PC-3 (cell line): ENCODE data around the gene TANGO2. TPM values are rescaled to one million over a fixed set of nuclear protein-coding genes. Genes with fewer than 3 reads are reported as not detected.

Experiments used
- ATAC-seq: fragments of 200-7000 bp; cut with Tn5 transposase; 2 replicates; pipeline ENCODE4 v1.9.1; 2020; ENCODE audit warnings: mild to moderate bottlenecking, moderate library complexity
- BruUV-seq: library from RNA; stranded (reverse); fragments of 400-500 nt; replicated peaks from 2 replicates; lab custom pipeline; 2021; lab: Mats Ljungman, UMichigan
- CTCF ChIA-PET: fragments of 300-600 bp; sonication (Branson Sonifier 250); formaldehyde crosslinking; loops from one replicate; lab custom pipeline; 2022; ENCODE audit warnings: antibody characterized with exemption; lab: Charles Lee
- POLR2A ChIA-PET: fragments of 300-600 bp; sonication (Branson Sonifier 250); formaldehyde crosslinking; loops from one replicate; lab custom pipeline; 2022; ENCODE audit warnings: antibody characterized with exemption; ENCODE audit not compliant: unreplicated experiment; lab: Charles Lee
- DNase-seq: peaks from one replicate; pipeline ENCODE4 v3.0.0-alpha.2; 2015
- H2AFZ ChIP-seq: fragments of 300-600 bp; sonication (generic); 2 replicates; pipeline ENCODE4 v1.6.0; 2016; ENCODE audit warnings: antibody characterized with exemption, low read length
- H3F3A ChIP-seq: fragments of 300-600 bp; sonication (generic); one replicate; pipeline ENCODE4 v1.6.0; 2017; ENCODE audit warnings: antibody characterized with exemption, low read length, control low read depth, mild to moderate bottlenecking; ENCODE audit not compliant: unreplicated experiment
- H3K27ac ChIP-seq: fragments of 300-600 bp; sonication (generic); 2 replicates; pipeline ENCODE4 v1.5.1; 2016; ENCODE audit warnings: mild to moderate bottlenecking, low read length
- H3K27me3 ChIP-seq: fragments of 300-600 bp; sonication (generic); 2 replicates; pipeline ENCODE4 v1.6.1; 2016; ENCODE audit warnings: low read length, mixed read lengths
- H3K36me3 ChIP-seq: fragments of 300-600 bp; sonication (generic); 2 replicates; pipeline ENCODE4 v1.6.1; 2016; ENCODE audit warnings: low read depth, mixed run types, low read length, mixed read lengths
- H3K4me1 ChIP-seq: fragments of 300-600 bp; sonication (generic); 2 replicates; pipeline ENCODE4 v1.5.1; 2016; ENCODE audit warnings: low read length; ENCODE audit not compliant: insufficient read depth
- H3K4me2 ChIP-seq: fragments of 300-600 bp; sonication (generic); 2 replicates; pipeline ENCODE4 v1.6.0; 2016; ENCODE audit warnings: low read length
- H3K4me3 ChIP-seq: fragments of 300-600 bp; sonication (generic); 2 replicates; pipeline ENCODE4 v1.5.1; 2016; ENCODE audit warnings: mild to moderate bottlenecking, low read length, mixed read lengths
- H3K79me2 ChIP-seq: fragments of 300-600 bp; sonication (generic); 2 replicates; pipeline ENCODE4 v1.6.1; 2017; ENCODE audit warnings: low read length, mixed read lengths
- H3K9ac ChIP-seq: fragments of 300-600 bp; sonication (generic); 2 replicates; pipeline ENCODE4 v1.6.0; 2016; ENCODE audit warnings: mild to moderate bottlenecking, low read length
- H3K9me2 ChIP-seq: fragments of 300-600 bp; sonication (generic); replicated peaks from 2 replicates; pipeline ENCODE4 v1.6.1; 2016; ENCODE audit warnings: mixed run types, low read length, mixed read lengths
- H3K9me3 ChIP-seq: fragments of 300-600 bp; sonication (generic); 2 replicates; pipeline ENCODE4 v1.6.1; 2016; ENCODE audit warnings: low read length, mixed read lengths
- H4K20me1 ChIP-seq: fragments of 300-600 bp; sonication (generic); 2 replicates; pipeline ENCODE4 v1.6.1; 2016; ENCODE audit warnings: low read length, mixed read lengths
- CTCF ChIP-seq: fragments of 300-600 bp; sonication (generic); conservative IDR thresholded peaks from 2 replicates; pipeline ENCODE4 v1.5.1; 2017; ENCODE audit warnings: antibody characterized with exemption, low read depth, mild to moderate bottlenecking, low read length
- EZH2 ChIP-seq: fragments of 300-600 bp; sonication (generic); IDR thresholded peaks from one replicate; pipeline ENCODE4 v1.6.1; 2017; ENCODE audit warnings: antibody characterized with exemption, mild to moderate bottlenecking, low read length; ENCODE audit not compliant: unreplicated experiment
- EZH2phosphoT487 ChIP-seq: fragments of 300-600 bp; sonication (generic); IDR thresholded peaks from 2 replicates; pipeline ENCODE4 v1.6.1; 2018; ENCODE audit warnings: mild to moderate bottlenecking, antibody characterized with exemption, low read length, borderline replicate concordance
- intact Hi-C: fragments of 100-400 bp; cut with micrococcal nuclease; formaldehyde crosslinking; loops from 2 replicates; pipeline ENCODE4 v1.9.0; 2023
- total RNA-seq: library from RNA; depleted of rRNA; stranded (reverse); fragments of >200 nt; gene quantifications from 2 replicates; pipeline ENCODE4 v1.2.3, GENCODE V29; 2014

TANGO2 gene
- total RNA-seq, 1 experiment from 2014 or later = 23.5 TPM

DNA sequence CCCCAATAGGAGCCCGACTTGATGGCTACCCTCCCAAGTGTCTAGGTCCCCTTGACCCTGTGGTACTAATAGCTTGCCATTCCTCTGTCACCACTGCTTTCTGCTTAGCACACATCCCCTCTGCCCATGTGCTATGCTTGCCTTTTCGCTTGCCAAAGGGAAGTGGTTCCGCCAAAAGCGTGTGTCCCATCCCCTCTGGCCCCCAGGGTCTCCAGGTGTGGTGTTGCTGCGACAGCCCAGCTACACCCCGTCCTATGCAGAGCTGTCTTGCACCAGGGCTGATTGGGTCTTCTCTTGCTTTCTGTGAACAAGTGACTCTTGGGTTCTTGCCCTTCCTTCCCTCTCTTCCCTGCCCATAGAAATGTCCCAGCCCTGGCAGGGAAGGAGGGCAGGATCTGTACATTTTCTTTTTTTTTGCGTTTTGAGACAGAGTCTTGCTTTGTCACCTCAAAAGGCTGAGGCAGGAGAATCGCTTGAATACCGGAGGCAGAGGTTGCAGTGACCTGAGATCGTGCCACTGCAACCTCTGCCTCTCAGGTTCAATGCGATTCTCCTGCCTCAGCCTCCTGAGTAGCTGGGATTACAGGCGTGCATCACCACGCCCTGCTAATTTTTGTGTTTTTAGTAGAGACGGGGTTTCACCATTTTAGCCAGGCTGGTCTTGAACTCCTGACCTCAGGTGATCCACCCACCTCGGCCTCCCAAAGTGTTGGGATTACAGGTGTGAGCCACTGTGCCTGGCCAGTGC is 3.9 kb downstream of the TANGO2 start:
- Histone ChIP-seq H3K36me3 (no peaks in the 10 kb centered on the region), H3K9me2 (no peaks in the 10 kb centered on the region), H3K4me1 (peaks cover 17% of the 10 kb centered on the region), H3K4me2 (no peak overlapping the region), H3K27ac (no peak overlapping the region), H3K4me3 (no peak overlapping the region), H3K9me3 (no peaks in the 10 kb centered on the region), H3K79me2 (peaks cover 32% of the 10 kb centered on the region), H2AFZ (no peak overlapping the region), H4K20me1 (no peaks in the 10 kb centered on the region), H3K9ac (no peak overlapping the region), H3K27me3 (no peaks in the 10 kb centered on the region), H3F3A (no peaks in the 10 kb centered on the region)
- no TSS peak for BruUV-seq
- DNase-seq (no peak), ATAC-seq (no peak)
- ChIA-PET CTCF (no interaction called here), POLR2A (no interaction called here)
- no peak for TF ChIP-seq CTCF
- no peak for TF ChIP-seq EZH2phosphoT487
- no peak for TF ChIP-seq EZH2
- intact Hi-C loops = no loop called here

- H4K20me1 ChIP-seq = no peaks in the 10 kb centered on the region
Observed at GRCh38 chr22:20025401-20026203, 4.7 kb downstream of the TANGO2 start.

More at GRCh38 chr22:20025401-20026203, 4.7 kb downstream of the TANGO2 start:
- Histone ChIP-seq H3K4me3 (no peak overlapping the region), H3K79me2 (peaks cover 32% of the 10 kb centered on the region), H3K4me1 (peaks cover 14% of the 10 kb centered on the region), H3K9me3 (no peaks in the 10 kb centered on the region), H3K36me3 (no peaks in the 10 kb centered on the region), H3K27ac (no peak overlapping the region), H2AFZ (no peak overlapping the region), H3F3A (no peaks in the 10 kb centered on the region), H3K27me3 (no peaks in the 10 kb centered on the region), H3K9me2 (no peaks in the 10 kb centered on the region), H3K9ac (no peak overlapping the region), H3K4me2 (no peak overlapping the region)
- TF ChIP-seq EZH2phosphoT487 (no peak), EZH2 (no peak), CTCF (no peak)
- ChIA-PET POLR2A (no interaction called here), CTCF (no interaction called here)
- DNase-seq (no peak), ATAC-seq (no peak)
- BruUV-seq = no TSS peak
- intact Hi-C loops = no loop called here
